NB4 (cell line): Measurements from ENCODE around the gene KRR1.

ENCODE experiments used
- DNase-seq: peaks from one replicate; pipeline ENCODE4 v3.0.0; 2010; ENCODE audit warnings: low read depth
- H3K4me3 ChIP-seq: one replicate; pipeline ENCODE4 v1.5.1; 2011; ENCODE audit warnings: mild to moderate bottlenecking, low read depth, low read length, moderate library complexity
- MYC ChIP-seq: IDR thresholded peaks from 2 replicates; pipeline ENCODE4 v1.6.1; 2011; ENCODE audit warnings: low read depth, low read length
- POLR2A ChIP-seq: IDR thresholded peaks from 2 replicates; pipeline ENCODE4 v1.6.1; 2011; ENCODE audit warnings: mild to moderate bottlenecking; ENCODE audit not compliant: insufficient read length; ENCODE audit errors: extremely low read depth
- TF ChIP-seq, protein P1 (sequence below): IDR thresholded peaks from 2 replicates; pipeline ENCODE4 v1.6.1; 2011; ENCODE audit warnings: low read depth, low read length
- TF ChIP-seq, protein P2 (sequence below): IDR thresholded peaks from one replicate; pipeline ENCODE4 v1.5.1; 2012; ENCODE audit warnings: low read depth, low read length

The KRR1 gene

DNA sequence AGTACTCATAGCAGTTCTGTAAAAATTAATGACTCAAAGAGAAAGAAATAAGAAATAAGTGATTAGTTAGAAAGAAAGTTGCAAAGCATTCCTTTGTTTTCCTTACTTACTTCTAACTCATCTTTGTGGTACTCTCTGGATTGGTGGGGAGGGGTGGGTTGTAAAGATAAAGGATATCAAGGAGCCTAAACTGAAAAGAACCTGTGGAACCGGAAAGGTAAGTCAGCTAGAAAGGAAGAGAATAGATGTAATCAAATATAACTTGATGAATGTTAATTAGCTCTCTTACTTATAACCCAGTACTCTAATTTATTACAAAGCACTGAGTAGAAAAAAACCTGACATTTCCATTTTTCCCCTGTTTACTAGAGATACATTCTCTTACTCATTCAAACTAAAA, 37.5 kb upstream of the KRR1 start:
- no peak overlapping the region for H3K4me3 ChIP-seq
- no peak for DNase-seq
- TF ChIP-seq, protein P1, sequence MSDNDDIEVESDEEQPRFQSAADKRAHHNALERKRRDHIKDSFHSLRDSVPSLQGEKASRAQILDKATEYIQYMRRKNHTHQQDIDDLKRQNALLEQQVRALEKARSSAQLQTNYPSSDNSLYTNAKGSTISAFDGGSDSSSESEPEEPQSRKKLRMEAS: no peak
- TF ChIP-seq, protein P2, sequence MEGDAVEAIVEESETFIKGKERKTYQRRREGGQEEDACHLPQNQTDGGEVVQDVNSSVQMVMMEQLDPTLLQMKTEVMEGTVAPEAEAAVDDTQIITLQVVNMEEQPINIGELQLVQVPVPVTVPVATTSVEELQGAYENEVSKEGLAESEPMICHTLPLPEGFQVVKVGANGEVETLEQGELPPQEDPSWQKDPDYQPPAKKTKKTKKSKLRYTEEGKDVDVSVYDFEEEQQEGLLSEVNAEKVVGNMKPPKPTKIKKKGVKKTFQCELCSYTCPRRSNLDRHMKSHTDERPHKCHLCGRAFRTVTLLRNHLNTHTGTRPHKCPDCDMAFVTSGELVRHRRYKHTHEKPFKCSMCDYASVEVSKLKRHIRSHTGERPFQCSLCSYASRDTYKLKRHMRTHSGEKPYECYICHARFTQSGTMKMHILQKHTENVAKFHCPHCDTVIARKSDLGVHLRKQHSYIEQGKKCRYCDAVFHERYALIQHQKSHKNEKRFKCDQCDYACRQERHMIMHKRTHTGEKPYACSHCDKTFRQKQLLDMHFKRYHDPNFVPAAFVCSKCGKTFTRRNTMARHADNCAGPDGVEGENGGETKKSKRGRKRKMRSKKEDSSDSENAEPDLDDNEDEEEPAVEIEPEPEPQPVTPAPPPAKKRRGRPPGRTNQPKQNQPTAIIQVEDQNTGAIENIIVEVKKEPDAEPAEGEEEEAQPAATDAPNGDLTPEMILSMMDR: no peak
- no peak for TF ChIP-seq MYC
- TF ChIP-seq POLR2A: no peak

DNA sequence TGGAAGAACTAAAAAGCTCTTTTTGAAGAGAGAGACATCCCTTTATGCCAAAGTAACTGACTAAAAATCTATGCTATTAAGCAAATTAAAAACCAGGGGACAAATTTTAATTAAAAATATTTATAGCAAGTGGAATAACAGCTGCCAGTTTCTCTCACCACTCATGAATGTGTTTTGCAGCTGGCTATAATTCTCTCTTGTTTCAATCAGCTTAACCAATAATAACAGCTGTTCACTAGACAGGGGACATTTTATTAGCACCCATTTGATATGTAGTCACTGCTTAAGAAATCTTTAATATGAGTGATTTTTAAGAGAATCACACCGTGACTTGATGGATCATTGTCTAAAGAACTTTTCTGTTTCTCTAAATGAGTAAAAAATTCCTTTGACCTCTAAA, 34.2 kb upstream of the KRR1 start:
- H3K4me3 ChIP-seq: no peak overlapping the region
- DNase-seq: no peak

DNA sequence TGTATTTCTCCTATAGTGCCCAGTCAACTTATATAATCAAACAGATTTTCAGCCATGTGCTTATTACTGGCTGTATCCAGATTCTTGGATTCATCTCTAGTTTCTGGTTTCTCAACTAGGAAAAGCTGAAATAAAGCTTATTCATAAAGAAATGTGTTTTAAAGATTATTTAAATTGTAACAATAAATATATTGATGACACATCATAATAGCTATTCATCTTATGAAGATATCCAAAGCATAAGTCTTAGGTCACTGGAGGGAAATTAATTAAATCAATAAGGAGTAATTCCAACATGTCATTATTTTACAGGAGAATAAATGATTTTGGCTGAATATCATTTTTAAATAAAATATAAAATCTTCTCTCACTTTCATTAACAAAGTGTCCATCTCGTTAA, 32.1 kb upstream of the KRR1 start:
- no peak for DNase-seq
- TF ChIP-seq, protein P2: no peak
- no peak for TF ChIP-seq MYC
- no peak for TF ChIP-seq POLR2A
- TF ChIP-seq, protein P1: no peak
- no peak overlapping the region for H3K4me3 ChIP-seq

More for the DNA sequence above, 34.2 kb upstream of the KRR1 start:
- TF ChIP-seq, protein P2: no peak
- TF ChIP-seq POLR2A: no peak
- no peak for TF ChIP-seq MYC
- TF ChIP-seq, protein P1: no peak

DNA sequence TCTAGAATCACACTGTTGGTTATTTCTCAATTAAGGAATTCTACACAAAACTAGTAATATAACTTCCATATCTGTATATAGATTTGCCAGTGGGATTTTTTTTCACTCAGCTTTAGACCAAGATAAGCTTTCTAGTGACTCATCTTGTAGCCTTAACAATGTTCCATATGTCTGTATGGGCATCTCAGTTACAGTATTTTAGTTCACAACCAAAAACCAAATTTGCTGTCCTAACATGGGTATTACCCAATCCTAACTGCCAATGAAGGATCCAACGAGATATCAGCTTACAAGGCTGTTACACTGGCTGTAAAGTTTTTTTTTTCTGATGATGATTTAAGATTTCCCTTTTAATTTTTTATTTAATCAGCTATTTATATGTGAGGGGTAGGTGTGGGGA, 31.5 kb upstream of the KRR1 start:
- DNase-seq: peak; percentile 27
- TF ChIP-seq, protein P2: no peak
- TF ChIP-seq, protein P1: no peak
- no peak for TF ChIP-seq MYC
- H3K4me3 ChIP-seq: no peak overlapping the region

DNA sequence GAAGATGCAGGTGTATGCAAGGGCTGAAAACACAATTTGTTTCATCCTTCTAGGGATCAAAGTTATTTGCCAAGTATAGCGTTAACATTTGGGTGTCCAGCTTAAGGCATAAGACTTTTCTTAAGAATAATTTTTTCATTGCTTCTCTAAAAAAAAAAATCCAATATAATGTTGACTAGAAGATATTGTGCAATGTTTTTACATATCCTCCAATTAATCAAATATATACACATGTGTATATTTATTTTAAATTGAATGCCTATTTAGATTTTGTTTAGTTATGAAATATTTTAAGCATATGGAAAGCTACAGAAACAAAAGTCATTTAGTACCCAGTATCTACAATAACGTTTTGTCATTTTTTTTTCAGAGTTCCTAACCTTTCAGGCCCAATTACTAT, 28.5 kb upstream of the KRR1 start:
- DNase-seq: no peak
- TF ChIP-seq, protein P2: no peak
- TF ChIP-seq POLR2A (no peak), MYC (no peak)
- TF ChIP-seq, protein P1: no peak
- H3K4me3 ChIP-seq: no peak overlapping the region

DNA sequence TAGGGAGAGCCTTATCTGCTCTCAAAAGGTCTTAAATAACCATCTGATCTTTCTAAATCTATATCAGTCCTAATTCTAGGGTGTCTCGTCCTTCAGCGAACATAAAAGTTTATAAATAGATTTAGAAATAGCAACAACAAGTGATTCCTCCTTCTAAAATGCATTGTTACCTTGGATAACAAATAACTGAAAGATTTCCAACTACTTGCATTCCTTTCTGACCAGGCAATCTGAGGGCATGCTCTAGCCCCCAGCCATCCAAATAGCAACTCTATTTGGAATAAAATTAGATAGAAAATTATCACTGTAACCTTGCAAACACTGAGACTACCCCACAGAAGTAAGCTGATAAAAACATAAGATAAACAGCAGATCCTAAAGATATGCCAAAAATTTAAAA, 21.8 kb upstream of the KRR1 start:
- TF ChIP-seq MYC (no peak), POLR2A (no peak)
- TF ChIP-seq, protein P2: no peak
- TF ChIP-seq, protein P1: no peak
- no peak for DNase-seq
- H3K4me3 ChIP-seq: no peak overlapping the region
